IMR-90 (cell line): ENCODE results near the gene TP53AIP1. TPM values are rescaled to one million over a fixed set of nuclear protein-coding genes. Genes with fewer than 3 reads are reported as not detected.
A peak's percentile ranks its signal among the peaks of the same experiment; 100 is the strongest.

Experiments used
- ATAC-seq: fragments of 200-7000 bp; cut with Tn5 transposase; 2 replicates; pipeline ENCODE4 v1.9.1; 2020; ENCODE audit warnings: low read depth, mild to moderate bottlenecking, moderate library complexity
- BruUV-seq: library from RNA; stranded (reverse); fragments of 400-500 nt; replicated peaks from 2 replicates; lab custom pipeline; 2021; lab: Mats Ljungman, UMichigan
- CTCF ChIA-PET: fragments of 300-600 bp; formaldehyde crosslinking; extraction: SDS; loops from one replicate; lab custom pipeline; 2021; ENCODE audit warnings: antibody characterized with exemption; lab: Yijun Ruan, JAX
- POLR2A ChIA-PET: fragments of 300-600 bp; sonication (Branson Sonifier 250); formaldehyde crosslinking; loops from one replicate; lab custom pipeline; 2022; ENCODE audit warnings: antibody characterized with exemption; ENCODE audit not compliant: unreplicated experiment; lab: Charles Lee
- DNase-seq: peaks from one replicate; pipeline ENCODE4 v3.0.0; 2013
- H2AFZ ChIP-seq: replicated peaks from 2 replicates; pipeline ENCODE3; 2013; ENCODE audit warnings: low read length, mild to moderate bottlenecking; ENCODE audit not compliant: poor library complexity
- H2AK5ac ChIP-seq: 2 replicates; pipeline ENCODE4 v1.6.1; 2013; ENCODE audit warnings: low read depth, low read length, inconsistent platforms
- H2AK9ac ChIP-seq: replicated peaks from 2 replicates; pipeline ENCODE3; 2013; ENCODE audit warnings: mild to moderate bottlenecking, low read depth, low read length, moderate library complexity; ENCODE audit not compliant: poor library complexity
- H2BK120ac ChIP-seq: 2 replicates; pipeline ENCODE4 v1.6.1; 2013; ENCODE audit warnings: low read depth, low read length, inconsistent platforms
- H2BK15ac ChIP-seq: 3 replicates; pipeline ENCODE4 v1.6.1; 2013; ENCODE audit warnings: low read depth, low read length, inconsistent platforms
- H2BK20ac ChIP-seq: 2 replicates; pipeline ENCODE4 v1.6.1; 2013; ENCODE audit warnings: low read depth, mild to moderate bottlenecking, inconsistent platforms, low read length, moderate library complexity
- H2BK5ac ChIP-seq: 2 replicates; pipeline ENCODE4 v1.6.1; 2013; ENCODE audit warnings: mild to moderate bottlenecking, low read depth, low read length, inconsistent platforms; ENCODE audit not compliant: poor library complexity, severe bottlenecking
- H3K14ac ChIP-seq: replicated peaks from 2 replicates; pipeline ENCODE4 v1.6.1; 2013; ENCODE audit warnings: low read depth, low read length, inconsistent platforms
- H3K18ac ChIP-seq: 2 replicates; pipeline ENCODE4 v1.6.1; 2013; ENCODE audit warnings: low read depth, low read length, control low read depth
- H3K23ac ChIP-seq: 2 replicates; pipeline ENCODE4 v1.6.1; 2013; ENCODE audit warnings: low read depth, low read length, inconsistent platforms
- H3K27ac ChIP-seq: 2 replicates; pipeline ENCODE4 v1.5.1; 2013; ENCODE audit warnings: mild to moderate bottlenecking, control low read depth, low read length; ENCODE audit not compliant: insufficient read depth
- H3K27me3 ChIP-seq: 2 replicates; pipeline ENCODE4 v1.6.1; 2013; ENCODE audit warnings: low read length; ENCODE audit not compliant: control insufficient read depth, insufficient read depth
- H3K36me3 ChIP-seq: 2 replicates; pipeline ENCODE4 v1.6.1; 2013; ENCODE audit warnings: low read length, mixed read lengths; ENCODE audit not compliant: control insufficient read depth, insufficient read depth
- H3K4ac ChIP-seq: 2 replicates; pipeline ENCODE4 v1.6.1; 2013; ENCODE audit warnings: low read depth, low read length, inconsistent platforms
- H3K4me1 ChIP-seq: 2 replicates; pipeline ENCODE4 v1.6.1; 2013; ENCODE audit warnings: low read length, mixed read lengths; ENCODE audit not compliant: control insufficient read depth, insufficient read depth
- H3K4me2 ChIP-seq: 2 replicates; pipeline ENCODE4 v1.6.1; 2013; ENCODE audit warnings: low read depth, mild to moderate bottlenecking, control low read depth, low read length, moderate library complexity
- H3K4me3 ChIP-seq: 2 replicates; pipeline ENCODE4 v1.5.1; 2013; ENCODE audit warnings: low read depth, mild to moderate bottlenecking, control low read depth, low read length, moderate library complexity; ENCODE audit not compliant: insufficient read depth
- H3K56ac ChIP-seq: 2 replicates; pipeline ENCODE4 v1.6.1; 2013; ENCODE audit warnings: low read length, inconsistent platforms; ENCODE audit not compliant: insufficient read depth; ENCODE audit errors: extremely low read depth
- H3K79me1 ChIP-seq, 2 experiments: 2 replicates each; pipeline ENCODE4 v1.6.1; 2013; ENCODE audit warnings: low read length in 2 of 2, inconsistent platforms in 1 of 2, low read depth in 1 of 2
- H3K9ac ChIP-seq: 2 replicates; pipeline ENCODE4 v1.6.1; 2013; ENCODE audit warnings: low read depth, low read length, control low read depth
- H3K9me1 ChIP-seq: 2 replicates; pipeline ENCODE4 v1.6.1; 2013; ENCODE audit warnings: low read length, inconsistent platforms; ENCODE audit not compliant: insufficient read depth
- H3K9me3 ChIP-seq: 2 replicates; pipeline ENCODE4 v1.6.1; 2013; ENCODE audit warnings: low read length; ENCODE audit not compliant: control insufficient read depth, insufficient read depth
- H4K20me1 ChIP-seq: 2 replicates; pipeline ENCODE4 v1.6.1; 2013; ENCODE audit warnings: low read length, inconsistent platforms; ENCODE audit not compliant: insufficient read depth
- H4K5ac ChIP-seq: 2 replicates; pipeline ENCODE4 v1.6.1; 2013; ENCODE audit warnings: mild to moderate bottlenecking, low read depth, low read length, control low read depth
- H4K8ac ChIP-seq, 2 experiments: 2 replicates each; pipeline ENCODE4 v1.6.1; 2013; ENCODE audit warnings: low read depth in 2 of 2, low read length in 2 of 2, control low read depth in 1 of 2, inconsistent platforms in 1 of 2
- H4K91ac ChIP-seq: 2 replicates; pipeline ENCODE4 v1.6.1; 2013; ENCODE audit warnings: low read depth, low read length, inconsistent platforms; ENCODE audit not compliant: insufficient read depth
- BHLHE40 ChIP-seq: fragments of 150-350 bp; IDR thresholded peaks from 2 replicates; pipeline ENCODE4 v1.6.1; 2016; ENCODE audit warnings: mild to moderate bottlenecking, low read depth, low read length
- CEBPB ChIP-seq: IDR thresholded peaks from 2 replicates; pipeline ENCODE4 v1.6.1; 2012; ENCODE audit warnings: low read depth, low read length, improper control_type of control experiment
- CHD1 ChIP-seq: IDR thresholded peaks from 2 replicates; pipeline ENCODE4 v1.6.1; 2012; ENCODE audit warnings: low read depth, low read length, improper control_type of control experiment
- FOS ChIP-seq: fragments of 150-350 bp; IDR thresholded peaks from 2 replicates; pipeline ENCODE4 v1.6.1; 2016; ENCODE audit warnings: low read depth, low read length
- MAFK ChIP-seq: IDR thresholded peaks from 2 replicates; pipeline ENCODE4 v1.6.1; 2012; ENCODE audit warnings: low read depth, low read length, improper control_type of control experiment
- MAZ ChIP-seq: IDR thresholded peaks from 2 replicates; pipeline ENCODE4 v1.6.1; 2012; ENCODE audit warnings: low read depth, mild to moderate bottlenecking, low read length, improper control_type of control experiment, moderate library complexity, borderline replicate concordance
- MXI1 ChIP-seq: IDR thresholded peaks from 2 replicates; pipeline ENCODE4 v1.6.1; 2012; ENCODE audit warnings: low read depth, mild to moderate bottlenecking, low read length, moderate library complexity, borderline replicate concordance
- NFE2L2 ChIP-seq: fragments of 150-350 bp; IDR thresholded peaks from 2 replicates; pipeline ENCODE4 v1.6.1; 2016; ENCODE audit warnings: low read depth, mild to moderate bottlenecking, low read length
- POLR2A ChIP-seq: IDR thresholded peaks from 2 replicates; pipeline ENCODE4 v1.6.1; 2012; ENCODE audit warnings: mild to moderate bottlenecking, low read depth, low read length
- RAD21 ChIP-seq: IDR thresholded peaks from 2 replicates; pipeline ENCODE4 v1.6.1; 2012; ENCODE audit warnings: low read length, improper control_type of control experiment
- RCOR1 ChIP-seq: IDR thresholded peaks from 2 replicates; pipeline ENCODE4 v1.6.1; 2012; ENCODE audit warnings: mild to moderate bottlenecking, low read length, improper control_type of control experiment; ENCODE audit not compliant: insufficient replicate concordance
- RFX5 ChIP-seq: IDR thresholded peaks from 2 replicates; pipeline ENCODE4 v1.8.0; 2012; ENCODE audit warnings: low read depth, mild to moderate bottlenecking, low read length, moderate library complexity
- SMC3 ChIP-seq: fragments of 150-350 bp; IDR thresholded peaks from 2 replicates; pipeline ENCODE4 v1.6.1; 2016; ENCODE audit warnings: low read depth, mild to moderate bottlenecking, antibody characterized with exemption, low read length, moderate library complexity
- WGBS, 2 experiments: methylation state at CpG; one replicate each; pipeline versions ENCODE4 v1.1.5 to v1.1.7; 2013; ENCODE audit warnings: missing lambda C conversion rate in 2 of 2; ENCODE audit not compliant: insufficient read length in 1 of 2; ENCODE audit errors: extremely low coverage in 2 of 2; 5-methylcytosine and 5-hydroxymethylcytosine counted together
- dilution Hi-C: fragments of 300-500 bp; cut with HindIII; formaldehyde crosslinking; loops from one replicate; pipeline ENCODE4 v1.14.3; 2018; ENCODE audit warnings: low sequenced_read_pairs; ENCODE audit not compliant: unreplicated experiment
- in situ Hi-C: fragments of 300-500 bp; cut with MboI; formaldehyde crosslinking; loops from 3 replicates; pipeline ENCODE4 v1.14.3; 2019; ENCODE audit warnings: low sequenced_read_pairs, inconsistent platforms, mixed read lengths
- intact Hi-C: fragments of 100-400 bp; cut with micrococcal nuclease; formaldehyde crosslinking; loops from 2 replicates; pipeline ENCODE4 v1.10.0; 2022
- polyA plus RNA-seq, 3 experiments: library from polyadenylated mRNA; depleted of rRNA; stranded (reverse); fragments of >200 nt; gene quantifications; 2 replicates each; pipeline ENCODE4 v1.2.3, GENCODE V29; 2012; ENCODE audit warnings: low replicate concordance in 1 of 3
- total RNA-seq: library from RNA; depleted of rRNA; stranded (reverse); fragments of >200 nt; gene quantifications from 2 replicates; pipeline ENCODE4 v1.2.3, GENCODE V29; 2012
- TF ChIP-seq, protein P1 (sequence below): conservative IDR thresholded peaks from 2 replicates; pipeline ENCODE4 v1.5.1; 2012; ENCODE audit warnings: mild to moderate bottlenecking, low read depth, low read length, improper control_type of control experiment
- TF ChIP-seq, protein P2 (sequence below): fragments of 150-350 bp; IDR thresholded peaks from 2 replicates; pipeline ENCODE4 v1.6.1; 2017; ENCODE audit warnings: mild to moderate bottlenecking, antibody characterized with exemption, low read length, low read depth
- TF ChIP-seq, protein P3 (sequence below): fragments of 150-350 bp; IDR thresholded peaks from 2 replicates; pipeline ENCODE4 v1.6.1; 2016; ENCODE audit warnings: low read depth, mild to moderate bottlenecking, low read length, moderate library complexity, borderline replicate concordance

The TP53AIP1 gene
- total and polyA plus RNA-seq, 2 of the 4 experiments (the other 2 are of a cell fraction): not detected

DNA sequence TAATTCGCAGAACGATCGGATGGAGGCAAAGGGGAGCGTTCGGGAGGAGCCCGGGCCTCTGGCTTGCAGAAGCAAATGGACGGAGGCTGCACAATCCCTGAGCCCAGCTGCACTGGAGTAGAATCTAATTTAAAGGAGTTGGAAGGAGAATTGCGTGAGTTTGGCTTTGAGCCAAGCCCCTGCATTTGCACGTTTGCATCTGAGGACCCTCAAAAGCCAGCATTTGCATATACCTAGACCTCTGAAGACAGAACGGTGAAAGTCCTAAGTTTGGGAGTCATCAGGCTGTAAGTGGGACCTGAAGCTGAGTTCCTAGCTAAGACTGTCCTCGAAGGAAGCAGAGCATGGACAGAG, 15.6 kb downstream of the TP53AIP1 start:
- ATAC-seq: no peak

More for the DNA sequence above, 15.6 kb downstream of the TP53AIP1 start:
- H3K4me1 ChIP-seq: peaks cover 3% of the 10 kb centered on the region; the same call in 1 of the 2 replicates
- no peak overlapping the region for H2BK120ac ChIP-seq
- H3K4me3 ChIP-seq: no peak overlapping the region
- dilution Hi-C loops (no loop called here), in situ Hi-C loops (no loop called here), intact Hi-C loops (no loop called here)
- H4K8ac ChIP-seq: no peak overlapping the region
- H3K4ac ChIP-seq: no peak overlapping the region
- H3K27ac ChIP-seq: no peak overlapping the region
- no peak overlapping the region for H2BK20ac ChIP-seq
- H3K56ac ChIP-seq: no peak overlapping the region
- peaks cover 22% of the 10 kb centered on the region for H3K27me3 ChIP-seq
- DNase-seq: no peak
- H3K14ac ChIP-seq: no peak overlapping the region
- H3K4me2 ChIP-seq: no peak overlapping the region
- ChIA-PET POLR2A (no interaction called here), CTCF (no interaction called here)
- no peak overlapping the region for H3K18ac ChIP-seq
- H4K91ac ChIP-seq: no peak overlapping the region
- no peak overlapping the region for H2AFZ ChIP-seq
- H2BK15ac ChIP-seq: no peak overlapping the region
- H4K20me1 ChIP-seq: no peaks in the 10 kb centered on the region
- H3K36me3 ChIP-seq: no peaks in the 10 kb centered on the region
- H3K23ac ChIP-seq: no peak overlapping the region
- no peaks in the 10 kb centered on the region for H3K79me1 ChIP-seq
- WGBS, 2 experiments: 92% methylated on average over 2 of the region's 11 CpGs; no CpG with 5 or more reads in 1 of the 2 experiments
- no peak overlapping the region for H3K9ac ChIP-seq
- no peaks in the 10 kb centered on the region for H3K9me1 ChIP-seq
- H2BK5ac ChIP-seq: no peak overlapping the region
- H4K5ac ChIP-seq: no peak overlapping the region
- peak overlapping the region; percentile 9 for H2AK9ac ChIP-seq
- BruUV-seq: no TSS peak
- no peak overlapping the region for H2AK5ac ChIP-seq
- H3K9me3 ChIP-seq: no peaks in the 10 kb centered on the region
- TF ChIP-seq RAD21 (no peak), FOS (no peak), CEBPB (no peak), NFE2L2 (no peak), MAFK (no peak), MAZ (no peak), CHD1 (no peak), POLR2A (no peak), SMC3 (no peak), RCOR1 (no peak), RFX5 (no peak), MXI1 (no peak), BHLHE40 (no peak)
- TF ChIP-seq, protein P1, sequence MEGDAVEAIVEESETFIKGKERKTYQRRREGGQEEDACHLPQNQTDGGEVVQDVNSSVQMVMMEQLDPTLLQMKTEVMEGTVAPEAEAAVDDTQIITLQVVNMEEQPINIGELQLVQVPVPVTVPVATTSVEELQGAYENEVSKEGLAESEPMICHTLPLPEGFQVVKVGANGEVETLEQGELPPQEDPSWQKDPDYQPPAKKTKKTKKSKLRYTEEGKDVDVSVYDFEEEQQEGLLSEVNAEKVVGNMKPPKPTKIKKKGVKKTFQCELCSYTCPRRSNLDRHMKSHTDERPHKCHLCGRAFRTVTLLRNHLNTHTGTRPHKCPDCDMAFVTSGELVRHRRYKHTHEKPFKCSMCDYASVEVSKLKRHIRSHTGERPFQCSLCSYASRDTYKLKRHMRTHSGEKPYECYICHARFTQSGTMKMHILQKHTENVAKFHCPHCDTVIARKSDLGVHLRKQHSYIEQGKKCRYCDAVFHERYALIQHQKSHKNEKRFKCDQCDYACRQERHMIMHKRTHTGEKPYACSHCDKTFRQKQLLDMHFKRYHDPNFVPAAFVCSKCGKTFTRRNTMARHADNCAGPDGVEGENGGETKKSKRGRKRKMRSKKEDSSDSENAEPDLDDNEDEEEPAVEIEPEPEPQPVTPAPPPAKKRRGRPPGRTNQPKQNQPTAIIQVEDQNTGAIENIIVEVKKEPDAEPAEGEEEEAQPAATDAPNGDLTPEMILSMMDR: no peak
- TF ChIP-seq, protein P2, sequence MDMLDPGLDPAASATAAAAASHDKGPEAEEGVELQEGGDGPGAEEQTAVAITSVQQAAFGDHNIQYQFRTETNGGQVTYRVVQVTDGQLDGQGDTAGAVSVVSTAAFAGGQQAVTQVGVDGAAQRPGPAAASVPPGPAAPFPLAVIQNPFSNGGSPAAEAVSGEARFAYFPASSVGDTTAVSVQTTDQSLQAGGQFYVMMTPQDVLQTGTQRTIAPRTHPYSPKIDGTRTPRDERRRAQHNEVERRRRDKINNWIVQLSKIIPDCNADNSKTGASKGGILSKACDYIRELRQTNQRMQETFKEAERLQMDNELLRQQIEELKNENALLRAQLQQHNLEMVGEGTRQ: no peak
- TF ChIP-seq, protein P3, sequence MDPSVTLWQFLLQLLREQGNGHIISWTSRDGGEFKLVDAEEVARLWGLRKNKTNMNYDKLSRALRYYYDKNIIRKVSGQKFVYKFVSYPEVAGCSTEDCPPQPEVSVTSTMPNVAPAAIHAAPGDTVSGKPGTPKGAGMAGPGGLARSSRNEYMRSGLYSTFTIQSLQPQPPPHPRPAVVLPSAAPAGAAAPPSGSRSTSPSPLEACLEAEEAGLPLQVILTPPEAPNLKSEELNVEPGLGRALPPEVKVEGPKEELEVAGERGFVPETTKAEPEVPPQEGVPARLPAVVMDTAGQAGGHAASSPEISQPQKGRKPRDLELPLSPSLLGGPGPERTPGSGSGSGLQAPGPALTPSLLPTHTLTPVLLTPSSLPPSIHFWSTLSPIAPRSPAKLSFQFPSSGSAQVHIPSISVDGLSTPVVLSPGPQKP: no peak
